Kidney (tissue), 14 donors: Measurements from ENCODE around the gene CYTH1. TPM values are rescaled to one million over a fixed set of nuclear protein-coding genes. Genes with fewer than 3 reads are reported as not detected.

ENCODE experiments used
- DNase-seq, 5 donors: peaks; one replicate each; pipeline ENCODE4 v3.0.0-alpha.2; 2013 to 2020
- FAIRE-seq: peaks from 2 replicates; lab custom pipeline; 2012; peaks lifted over from hg19 to GRCh38; lab: Jason Lieb, UNC
- H3K27ac ChIP-seq, 2 donors: one replicate each; pipeline ENCODE4 v1.7.0; 2013; ENCODE audit warnings: low read depth in 2 of 2, low read length in 2 of 2, inconsistent platforms in 1 of 2
- H3K27me3 ChIP-seq: one replicate; pipeline ENCODE4 v1.7.1; 2013; ENCODE audit warnings: low read length, inconsistent platforms; ENCODE audit not compliant: control insufficient read depth, insufficient read depth
- H3K36me3 ChIP-seq, 3 donors: one replicate each; pipeline versions ENCODE4 v1.7.0 to v1.7.1; 2013; ENCODE audit warnings: low read length in 3 of 3, control low read depth in 1 of 3, inconsistent platforms in 1 of 3; ENCODE audit not compliant: insufficient read depth in 3 of 3, control insufficient read depth in 2 of 3
- H3K4me1 ChIP-seq, 3 donors: one replicate each; pipeline versions ENCODE4 v1.7.0 to v1.7.1; 2013; ENCODE audit warnings: low read length in 3 of 3, inconsistent platforms in 1 of 3, low read depth in 1 of 3; ENCODE audit not compliant: control insufficient read depth in 2 of 3, insufficient read depth in 2 of 3
- H3K4me3 ChIP-seq, 3 donors: one replicate each; pipeline versions ENCODE4 v1.7.0 to v1.8.1; 2013; ENCODE audit warnings: low read length in 3 of 3, control low read depth in 1 of 3, inconsistent platforms in 1 of 3
- H3K9ac ChIP-seq, 3 donors: one replicate each; pipeline versions ENCODE4 v1.7.0 to v1.7.1; 2013; ENCODE audit warnings: low read length in 3 of 3, control low read depth in 1 of 3, inconsistent platforms in 1 of 3
- H3K9me3 ChIP-seq, 3 donors: one replicate each; pipeline versions ENCODE4 v1.7.0 to v1.7.1; 2013; ENCODE audit warnings: low read length in 3 of 3, control low read depth in 1 of 3, inconsistent platforms in 1 of 3; ENCODE audit not compliant: control insufficient read depth in 2 of 3, insufficient read depth in 1 of 3
- intact Hi-C: fragments of 100-400 bp; cut with DNase I; formaldehyde crosslinking; loops from one replicate; pipeline ENCODE4 v1.11.1; 2022
- polyA plus RNA-seq: library from polyadenylated mRNA; stranded (reverse); fragments of 350-450 nt; fragmentation: Illumina TruSeq; extraction: RNeasy Lipid Tissue Mini Kit (QIAGEN cat#74804); gene quantifications from one replicate; pipeline ENCODE4 v1.2.3, GENCODE V29; 2014; ENCODE audit warnings: low read depth, low replicate concordance; ENCODE audit not compliant: insufficient read depth
- total RNA-seq: library from RNA; stranded (reverse); fragmentation: NEBNext Ultra II Directional; extraction: Animal tissue kit (Norgen Biotek cat#: 25700); gene quantifications from one replicate; pipeline ENCODE4 v1.2.1, GENCODE V29; 2021
- TF ChIP-seq, protein P1 (sequence below): IDR thresholded peaks from 3 replicates; pipeline ENCODE4 v1.5.1; 2012; ENCODE audit warnings: mild to moderate bottlenecking, moderate library complexity, borderline replicate concordance; ENCODE audit not compliant: insufficient read depth; ENCODE audit errors: extremely low read depth
- donor health status: control.
- donor health status: control.
- donor health status: control.
- donor health status: control.
- donor health status: control.
- donor health status: DM: yes; HTN: yes; CAD: no.
- donor health status: Normal renal cell carcinoma (clear cell type).

CYTH1 gene
- total and polyA plus RNA-seq, 2 donors from 2014 or later, result 25.3 to 59.7 TPM

DNA sequence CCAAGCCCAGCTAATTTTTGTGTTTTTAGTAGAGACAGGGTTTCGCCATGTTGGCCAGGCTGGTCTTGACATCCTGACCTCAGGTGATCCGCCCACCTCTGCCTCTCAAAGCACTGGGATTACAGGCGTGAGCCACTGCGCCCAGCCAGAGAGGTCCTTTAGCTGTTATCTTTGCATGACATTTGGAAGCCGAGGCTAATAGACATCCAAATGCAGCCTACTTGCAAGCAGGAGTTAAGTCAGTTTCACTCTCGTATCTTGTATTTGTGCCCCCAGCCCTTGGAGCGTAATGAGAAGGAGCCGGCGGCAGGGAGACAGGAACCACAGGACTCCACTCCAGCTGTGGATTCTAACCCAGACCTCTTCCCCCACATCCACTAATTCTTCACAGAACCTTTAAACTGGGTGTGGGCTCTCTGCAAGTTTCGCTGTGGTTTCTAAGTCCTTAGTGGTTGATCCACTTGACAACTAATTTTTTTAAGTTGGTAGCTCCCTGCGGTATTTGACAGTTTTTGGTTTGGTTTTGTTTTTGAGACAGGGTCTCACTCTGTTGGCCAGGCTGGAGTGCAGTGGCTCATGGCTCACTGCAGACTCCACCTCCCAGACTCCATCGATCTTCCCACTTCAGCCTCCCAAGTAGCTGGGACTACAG lies 3.1 kb upstream of the CYTH1 start:
- no peak for FAIRE-seq
- no peak overlapping the region for H3K27ac ChIP-seq

DNA sequence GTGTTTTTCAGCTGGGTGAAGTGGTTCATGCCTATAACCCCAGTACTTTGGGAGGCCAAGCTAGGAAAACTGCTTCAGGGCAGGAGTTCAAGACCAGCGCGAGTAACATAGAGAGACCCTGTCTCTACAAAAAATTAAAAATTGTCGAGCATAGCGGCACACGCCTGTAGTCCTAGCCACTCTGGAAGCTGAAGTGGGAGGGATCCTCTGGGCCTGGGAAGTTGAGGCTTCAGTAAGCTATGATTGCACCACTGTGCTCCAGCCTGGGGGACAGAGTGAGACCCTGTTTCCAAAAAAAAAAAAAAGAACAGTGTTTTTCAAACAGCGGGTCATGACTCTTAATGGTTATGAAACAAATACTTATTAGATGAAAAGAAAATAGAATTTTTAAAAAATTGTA lies 2.3 kb upstream of the CYTH1 start:
- intact Hi-C loops, result no loop called here
- H3K27ac ChIP-seq, result peak overlapping the region in 1 of 2 donors; percentile 33

More for the DNA sequence above, 3.1 kb upstream of the CYTH1 start:
- Histone ChIP-seq H3K4me1 (peaks cover 0 to 16% (median 0%) of the 10 kb centered on the region in 3 donors), H3K27me3 (no peaks in the 10 kb centered on the region), H3K9me3 (no peaks in the 10 kb centered on the region), H3K9ac (no peak overlapping the region), H3K4me3 (no peak overlapping the region), H3K36me3 (no peaks in the 10 kb centered on the region)
- intact Hi-C loops, result no loop called here
- peak in 1 of 5 donors; percentile 26 for DNase-seq
- TF ChIP-seq, protein P1, sequence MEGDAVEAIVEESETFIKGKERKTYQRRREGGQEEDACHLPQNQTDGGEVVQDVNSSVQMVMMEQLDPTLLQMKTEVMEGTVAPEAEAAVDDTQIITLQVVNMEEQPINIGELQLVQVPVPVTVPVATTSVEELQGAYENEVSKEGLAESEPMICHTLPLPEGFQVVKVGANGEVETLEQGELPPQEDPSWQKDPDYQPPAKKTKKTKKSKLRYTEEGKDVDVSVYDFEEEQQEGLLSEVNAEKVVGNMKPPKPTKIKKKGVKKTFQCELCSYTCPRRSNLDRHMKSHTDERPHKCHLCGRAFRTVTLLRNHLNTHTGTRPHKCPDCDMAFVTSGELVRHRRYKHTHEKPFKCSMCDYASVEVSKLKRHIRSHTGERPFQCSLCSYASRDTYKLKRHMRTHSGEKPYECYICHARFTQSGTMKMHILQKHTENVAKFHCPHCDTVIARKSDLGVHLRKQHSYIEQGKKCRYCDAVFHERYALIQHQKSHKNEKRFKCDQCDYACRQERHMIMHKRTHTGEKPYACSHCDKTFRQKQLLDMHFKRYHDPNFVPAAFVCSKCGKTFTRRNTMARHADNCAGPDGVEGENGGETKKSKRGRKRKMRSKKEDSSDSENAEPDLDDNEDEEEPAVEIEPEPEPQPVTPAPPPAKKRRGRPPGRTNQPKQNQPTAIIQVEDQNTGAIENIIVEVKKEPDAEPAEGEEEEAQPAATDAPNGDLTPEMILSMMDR, result no peak

DNA sequence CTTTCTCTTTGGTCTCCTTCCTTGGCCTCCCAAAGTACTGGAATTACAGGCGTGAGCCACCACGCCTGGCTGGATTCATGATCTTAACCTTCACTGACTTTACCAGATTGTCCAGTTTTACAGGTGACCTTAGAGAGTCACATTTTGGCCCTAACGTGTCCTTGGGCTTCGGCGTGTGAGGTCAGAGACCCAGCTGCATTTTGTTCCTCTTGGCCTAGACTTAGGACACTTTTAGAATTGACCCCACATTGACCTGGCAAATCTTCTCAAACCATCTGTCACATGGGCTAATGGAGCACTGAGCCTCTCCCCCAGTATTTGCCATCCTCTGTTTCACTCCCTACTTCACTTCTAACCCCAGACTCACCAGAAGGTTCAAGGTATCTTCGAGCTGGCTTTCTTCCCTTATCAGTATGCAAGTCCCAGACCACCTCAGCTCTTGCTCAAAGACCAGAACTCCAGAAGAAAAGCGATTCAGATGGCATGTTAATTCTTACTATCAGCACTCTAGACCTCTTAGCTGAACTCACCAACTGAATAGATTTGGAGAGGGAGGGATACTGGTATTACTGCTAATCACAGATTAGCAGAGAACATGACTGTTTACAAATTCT lies 1.7 kb upstream of the CYTH1 start:
- Histone ChIP-seq H3K9ac (no peak overlapping the region), H3K36me3 (no peaks in the 10 kb centered on the region), H3K27me3 (no peaks in the 10 kb centered on the region), H3K27ac (peak overlapping the region in 1 of 2 donors; percentile 33), H3K4me3 (no peak overlapping the region), H3K9me3 (no peaks in the 10 kb centered on the region), H3K4me1 (peaks cover 0 to 11% (median 0%) of the 10 kb centered on the region in 3 donors)
- intact Hi-C loops, result no loop called here
- FAIRE-seq (no peak), DNase-seq (no peak)
- TF ChIP-seq, protein P1, result no peak

More for the DNA sequence above, 2.3 kb upstream of the CYTH1 start:
- no peak for DNase-seq
- Histone ChIP-seq H3K36me3 (no peaks in the 10 kb centered on the region), H3K27me3 (no peaks in the 10 kb centered on the region), H3K9me3 (no peaks in the 10 kb centered on the region), H3K9ac (no peak overlapping the region), H3K4me3 (no peak overlapping the region), H3K4me1 (peaks cover 0 to 14% (median 0%) of the 10 kb centered on the region in 3 donors)
- no peak for FAIRE-seq
- TF ChIP-seq, protein P1, result no peak
